Sigmoid colon (tissue), 4 donors: ENCODE data around the gene ABCA13.

Experiments used
- POLR2AphosphoS5 ChIP-seq, 4 donors: sonication (generic); formaldehyde crosslinking; IDR thresholded peaks; one replicate each; pipeline ENCODE4 v1.6.1; 2017; ENCODE audit warnings: antibody characterized with exemption in 4 of 4
- TF ChIP-seq, protein P1 (sequence below), 4 experiments: fragments of 450-650 bp in 3 of 4; fragments of 200-600 bp in 1 of 4; IDR thresholded peaks; one replicate each; pipeline ENCODE4 v1.5.1; 2016 to 2019; ENCODE audit warnings: antibody characterized with exemption in 4 of 4, mild to moderate bottlenecking in 3 of 4, moderate library complexity in 2 of 4

- TF ChIP-seq, protein P1, sequence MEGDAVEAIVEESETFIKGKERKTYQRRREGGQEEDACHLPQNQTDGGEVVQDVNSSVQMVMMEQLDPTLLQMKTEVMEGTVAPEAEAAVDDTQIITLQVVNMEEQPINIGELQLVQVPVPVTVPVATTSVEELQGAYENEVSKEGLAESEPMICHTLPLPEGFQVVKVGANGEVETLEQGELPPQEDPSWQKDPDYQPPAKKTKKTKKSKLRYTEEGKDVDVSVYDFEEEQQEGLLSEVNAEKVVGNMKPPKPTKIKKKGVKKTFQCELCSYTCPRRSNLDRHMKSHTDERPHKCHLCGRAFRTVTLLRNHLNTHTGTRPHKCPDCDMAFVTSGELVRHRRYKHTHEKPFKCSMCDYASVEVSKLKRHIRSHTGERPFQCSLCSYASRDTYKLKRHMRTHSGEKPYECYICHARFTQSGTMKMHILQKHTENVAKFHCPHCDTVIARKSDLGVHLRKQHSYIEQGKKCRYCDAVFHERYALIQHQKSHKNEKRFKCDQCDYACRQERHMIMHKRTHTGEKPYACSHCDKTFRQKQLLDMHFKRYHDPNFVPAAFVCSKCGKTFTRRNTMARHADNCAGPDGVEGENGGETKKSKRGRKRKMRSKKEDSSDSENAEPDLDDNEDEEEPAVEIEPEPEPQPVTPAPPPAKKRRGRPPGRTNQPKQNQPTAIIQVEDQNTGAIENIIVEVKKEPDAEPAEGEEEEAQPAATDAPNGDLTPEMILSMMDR (IDR thresholded peaks at IDR 0.05): no peak
- no peak for TF ChIP-seq POLR2AphosphoS5 (IDR thresholded peaks at IDR 0.05)
These were observed 66.1 kb downstream of the ABCA13 start for GRCh38 chr7:48237354-48237753.
